ENCODE results near the gene EMX1. TPM values are rescaled to one million over a fixed set of nuclear protein-coding genes. Genes with fewer than 3 reads are reported as not detected.

Gene EMX1
- not detected in 2 replicates for total RNA-seq

DNA sequence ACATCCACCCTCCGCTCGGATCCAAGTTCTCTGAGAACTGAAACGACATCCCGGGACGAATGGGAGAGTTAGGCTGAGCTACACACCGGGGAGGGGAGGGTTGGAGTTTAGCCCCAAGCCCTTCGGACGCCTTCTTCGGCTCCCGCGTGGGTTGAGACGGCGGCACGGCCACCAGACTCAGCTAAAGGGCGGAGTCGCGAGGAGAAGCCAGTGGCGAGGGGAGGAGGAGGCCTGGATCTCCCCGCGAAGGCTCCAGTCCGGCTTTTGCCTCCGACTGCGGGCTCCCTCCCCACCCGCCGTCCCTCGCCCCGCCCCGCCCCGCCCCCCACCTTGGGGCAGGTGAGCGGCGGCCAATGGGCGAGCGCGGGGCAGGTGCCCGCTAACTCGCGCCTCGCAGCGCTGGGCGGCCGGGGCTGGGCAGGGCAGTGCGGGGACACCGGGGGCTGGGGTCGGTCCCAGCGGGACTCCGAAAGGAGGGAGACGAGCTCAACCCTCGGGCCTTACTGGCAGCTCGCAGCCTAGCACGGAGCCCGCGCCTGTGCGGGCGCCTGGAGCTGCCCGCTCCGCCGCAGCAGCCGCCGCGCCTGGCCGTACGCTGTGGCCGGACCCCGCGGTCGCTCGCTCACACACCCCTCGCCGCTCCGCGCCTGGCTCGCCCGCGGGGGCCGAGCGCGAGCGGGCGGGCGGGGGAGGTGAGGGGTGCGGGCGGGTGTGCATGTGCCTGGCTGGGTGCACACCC, at the start of gene EMX1:
TSS of gene EMX1 (plus strand) at position 382 of the 739 bp plus-strand sequence. CDS start at position 716, 334 bp downstream.

DNA sequence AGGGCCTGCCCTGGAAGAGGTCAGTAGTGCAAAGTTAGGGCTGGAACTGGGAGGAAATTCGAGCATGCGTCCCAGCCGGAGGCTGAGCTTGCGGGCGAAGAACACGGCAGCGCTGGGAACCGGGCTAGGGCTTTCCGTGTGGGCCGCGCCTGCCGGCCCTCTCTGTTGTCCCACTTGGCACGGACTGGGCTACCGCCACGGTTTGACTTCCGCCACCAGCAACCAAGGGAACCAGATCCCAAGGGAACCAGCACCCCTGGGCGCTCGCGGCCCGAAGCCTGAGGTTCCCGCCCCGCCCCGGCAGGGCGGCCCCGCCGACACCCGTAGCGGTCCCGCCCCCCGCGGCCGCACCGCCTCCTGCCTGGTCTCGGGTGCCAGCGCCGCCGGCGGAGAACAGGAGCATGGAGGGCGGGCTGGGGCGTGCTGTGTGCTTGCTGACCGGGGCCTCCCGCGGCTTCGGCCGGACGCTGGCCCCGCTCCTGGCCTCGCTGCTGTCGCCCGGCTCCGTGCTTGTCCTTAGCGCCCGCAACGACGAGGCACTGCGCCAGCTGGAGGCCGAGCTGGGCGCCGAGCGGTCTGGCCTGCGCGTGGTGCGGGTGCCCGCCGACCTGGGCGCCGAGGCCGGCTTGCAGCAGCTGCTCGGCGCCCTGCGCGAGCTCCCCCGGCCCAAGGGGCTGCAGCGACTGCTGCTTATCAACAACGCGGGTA, 30.1 kb upstream of the EMX1 start, which contains the start of gene SPR:
TSS of gene SPR (plus strand) at position 377 of the 708 bp plus-strand sequence. CDS start at position 402, 25 bp downstream.

Other genes with a start within 250 kb of the EMX1 start
- gene EXOC6B, start 91.5 kb upstream of the EMX1 start, total RNA-seq, result 32.0 and 39.7 TPM in 2 replicates
- 18.6 and 23.6 TPM in 2 replicates for gene SPR, start 30.1 kb upstream of the EMX1 start, total RNA-seq
- 13.9 and 14.8 TPM in 2 replicates for gene SFXN5, start 154.2 kb downstream of the EMX1 start, total RNA-seq
- 42.9 and 48.5 TPM in 2 replicates for gene RAB11FIP5, start 195.4 kb downstream of the EMX1 start, total RNA-seq

All from uterine smooth muscle cell (primary cell).